Left ventricle myocardium inferior (tissue), 1 donor: ENCODE results near the gene ZNF43. TPM values are rescaled to one million over a fixed set of nuclear protein-coding genes. Genes with fewer than 3 reads are reported as not detected.
"Not testable (repeated sequence)": the region's sequence is repeated elsewhere in the genome, so short reads cannot be mapped to it uniquely, and the experiment has no call there.

Source experiments
- DNase-seq: peaks from one replicate; pipeline ENCODE4 v3.0.0-alpha.2; 2020
- H3K27ac ChIP-seq: fragments of 200-600 bp; replicated peaks from 2 replicates; pipeline ENCODE4 v1.8.0; 2021
- H3K27me3 ChIP-seq: fragments of 200-600 bp; 2 replicates; pipeline ENCODE4 v1.8.0; 2021; ENCODE audit warnings: low read depth
- H3K36me3 ChIP-seq: fragments of 200-600 bp; 2 replicates; pipeline ENCODE4 v1.8.0; 2021
- H3K4me1 ChIP-seq: fragments of 200-600 bp; 2 replicates; pipeline ENCODE4 v1.8.0; 2021
- H3K4me3 ChIP-seq: fragments of 200-600 bp; 2 replicates; pipeline ENCODE4 v1.8.0; 2021; ENCODE audit warnings: mild to moderate bottlenecking, moderate library complexity
- H3K9me3 ChIP-seq: fragments of 200-600 bp; replicated peaks from 2 replicates; pipeline ENCODE4 v1.8.0; 2021
- intact Hi-C: fragments of 100-400 bp; cut with micrococcal nuclease; formaldehyde crosslinking; loops from one replicate; pipeline ENCODE4 v1.11.0; 2022
- long read RNA-seq: library from polyadenylated mRNA; unstranded; transcript quantifications from one replicate; pipeline ENCODE4 v2.0.0, GENCODE V29; 2021
- total RNA-seq: library from RNA; stranded (reverse); fragmentation: NEBNext Ultra II Directional; extraction: Animal tissue kit (Norgen Biotek cat#: 25700); gene quantifications from one replicate; pipeline ENCODE4 v1.2.1, GENCODE V29; 2021
- TF ChIP-seq, protein P1 (sequence below): fragments of 200-600 bp; IDR thresholded peaks from 2 replicates; pipeline ENCODE4 v1.8.0; 2021; ENCODE audit warnings: antibody characterized with exemption, mild to moderate bottlenecking, borderline replicate concordance
- donor health status: DM: no; HTN: yes; CAD: no; lungs with severe emphysema.

ZNF43 gene
- total RNA-seq, result 5.1 TPM
- long read RNA-seq, full-length matches to known transcripts, result 10 of 10 reads
- long read RNA-seq, partial matches to known transcripts, result 0 of 10 reads
- long read RNA-seq, other reads (novel, unspliced or antisense), result 0 of 10 reads

DNA sequence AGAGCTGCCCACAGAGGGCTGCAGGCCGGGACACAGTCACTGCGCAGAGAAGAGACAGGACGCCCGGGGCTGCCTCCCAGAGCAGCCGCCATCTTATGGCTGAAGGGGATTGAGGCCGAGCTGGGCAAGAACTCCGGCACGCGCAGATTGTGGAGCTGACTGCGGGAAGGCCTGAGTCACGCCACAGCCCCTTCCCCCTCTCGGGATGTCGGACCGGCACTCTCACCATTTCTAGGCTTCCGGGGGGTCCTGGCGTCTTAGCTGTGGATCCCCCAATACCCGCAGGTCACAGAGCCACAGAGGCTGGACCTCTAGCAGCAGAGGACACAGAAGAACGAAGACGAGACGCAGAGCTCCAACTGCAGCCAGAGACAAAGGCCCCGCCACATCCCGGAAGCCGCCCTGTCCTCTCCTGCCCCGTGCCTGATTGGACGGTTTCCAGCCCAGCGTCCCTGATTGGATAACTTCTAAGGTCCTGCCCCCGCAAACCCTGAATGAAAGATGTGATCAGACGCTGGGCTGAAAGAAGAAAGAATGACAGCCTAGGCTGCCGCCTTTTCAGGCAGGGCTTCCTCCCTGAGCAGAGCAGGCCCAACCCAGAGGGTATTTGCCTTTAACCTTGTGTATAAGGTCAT is at the start of gene ZNF43:
Gene ZNF43, minus strand, starts transcription at position 373 of the 635 bp plus-strand sequence. Its CDS starts 144 bp downstream, at position 229.
- DNase-seq, result peak; percentile 98
- intact Hi-C loops, result no loop called here
- Histone ChIP-seq H3K27me3 (no peaks in the 10 kb centered on the region), H3K4me1 (peaks cover 17% of the 10 kb centered on the region), H3K4me3 (peak within 1 kb of the TSS; percentile 78), H3K27ac (peak within 1 kb of the TSS; percentile 93), H3K9me3 (peaks cover 18% of the 10 kb centered on the region), H3K36me3 (peaks cover 11% of the 10 kb centered on the region)
- TF ChIP-seq, protein P1, sequence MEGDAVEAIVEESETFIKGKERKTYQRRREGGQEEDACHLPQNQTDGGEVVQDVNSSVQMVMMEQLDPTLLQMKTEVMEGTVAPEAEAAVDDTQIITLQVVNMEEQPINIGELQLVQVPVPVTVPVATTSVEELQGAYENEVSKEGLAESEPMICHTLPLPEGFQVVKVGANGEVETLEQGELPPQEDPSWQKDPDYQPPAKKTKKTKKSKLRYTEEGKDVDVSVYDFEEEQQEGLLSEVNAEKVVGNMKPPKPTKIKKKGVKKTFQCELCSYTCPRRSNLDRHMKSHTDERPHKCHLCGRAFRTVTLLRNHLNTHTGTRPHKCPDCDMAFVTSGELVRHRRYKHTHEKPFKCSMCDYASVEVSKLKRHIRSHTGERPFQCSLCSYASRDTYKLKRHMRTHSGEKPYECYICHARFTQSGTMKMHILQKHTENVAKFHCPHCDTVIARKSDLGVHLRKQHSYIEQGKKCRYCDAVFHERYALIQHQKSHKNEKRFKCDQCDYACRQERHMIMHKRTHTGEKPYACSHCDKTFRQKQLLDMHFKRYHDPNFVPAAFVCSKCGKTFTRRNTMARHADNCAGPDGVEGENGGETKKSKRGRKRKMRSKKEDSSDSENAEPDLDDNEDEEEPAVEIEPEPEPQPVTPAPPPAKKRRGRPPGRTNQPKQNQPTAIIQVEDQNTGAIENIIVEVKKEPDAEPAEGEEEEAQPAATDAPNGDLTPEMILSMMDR, result no peak

DNA sequence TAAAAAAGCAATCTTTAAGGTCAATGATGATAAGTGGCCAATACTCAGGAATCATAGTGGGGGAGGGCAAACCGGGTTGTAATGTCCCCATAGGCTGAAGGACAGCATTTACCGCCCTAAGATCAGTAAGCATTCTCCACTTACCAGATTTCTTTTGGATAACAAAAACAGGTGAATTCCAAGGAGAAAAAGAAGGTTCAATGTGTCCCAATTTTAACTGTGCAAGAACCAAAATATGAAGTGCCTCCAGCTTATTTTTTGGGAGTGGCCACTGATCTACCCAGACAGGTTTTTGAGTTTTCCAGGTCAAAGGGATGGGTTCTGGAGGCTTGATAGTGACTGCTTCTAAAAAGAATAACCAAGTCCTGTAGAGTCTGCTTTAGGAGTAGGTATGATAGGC is 49.5 kb upstream of the ZNF43 start:
- H3K4me1 ChIP-seq, H3K36me3 ChIP-seq, H3K9me3 ChIP-seq, H3K27ac ChIP-seq, DNase-seq, H3K27me3 ChIP-seq, intact Hi-C loops, H3K4me3 ChIP-seq: not testable (repeated sequence)

DNA sequence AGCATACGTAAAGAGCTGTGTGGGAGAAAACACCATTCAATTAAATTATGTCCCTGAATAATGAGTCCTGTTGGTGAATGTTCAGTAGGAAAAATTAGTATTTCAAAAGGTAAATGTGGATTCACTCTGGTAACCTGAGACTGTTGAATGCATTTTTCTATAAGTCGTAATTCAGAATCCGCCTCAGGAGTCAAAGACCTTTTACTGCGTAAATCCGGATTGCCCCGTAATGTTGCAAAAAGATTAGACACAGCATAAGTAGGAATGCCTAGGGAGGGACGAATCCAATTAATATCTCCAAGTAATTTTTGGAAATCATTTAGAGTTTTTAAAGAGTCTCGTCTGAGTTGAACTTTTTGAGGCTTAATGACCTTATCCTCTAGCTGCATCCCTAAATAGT is 48.8 kb upstream of the ZNF43 start:
- H3K4me1 ChIP-seq, DNase-seq: not testable (repeated sequence)

GRCh38 chr19:21883516-21883915 is 47.5 kb upstream of the ZNF43 start:
- no peak overlapping the region for H3K4me3 ChIP-seq
- TF ChIP-seq, protein P1, result no peak
- no peaks in the 10 kb centered on the region for H3K4me1 ChIP-seq

More for the DNA sequence above, 48.8 kb upstream of the ZNF43 start:
- H3K4me3 ChIP-seq, H3K27me3 ChIP-seq, H3K9me3 ChIP-seq, H3K27ac ChIP-seq, H3K36me3 ChIP-seq, intact Hi-C loops: not testable (repeated sequence)

GRCh38 chr19:21880761-21881160 is 44.8 kb upstream of the ZNF43 start:
- H3K27ac ChIP-seq, H3K36me3 ChIP-seq, intact Hi-C loops, H3K9me3 ChIP-seq, DNase-seq, H3K4me3 ChIP-seq, H3K27me3 ChIP-seq, H3K4me1 ChIP-seq: not testable (repeated sequence)
- TF ChIP-seq, protein P1, result peak; percentile 41

More at GRCh38 chr19:21883516-21883915, 47.5 kb upstream of the ZNF43 start:
- Histone ChIP-seq H3K9me3 (no peaks in the 10 kb centered on the region), H3K36me3 (no peaks in the 10 kb centered on the region), H3K27me3 (peaks cover 4% of the 10 kb centered on the region), H3K27ac (no peak overlapping the region)
- intact Hi-C loops, result no loop called here
- DNase-seq, result no peak

GRCh38 chr19:21878646-21879045 is 42.7 kb upstream of the ZNF43 start:
- intact Hi-C loops, result no loop called here
- Histone ChIP-seq H3K27me3 (no peaks in the 10 kb centered on the region), H3K4me3 (no peak overlapping the region), H3K36me3 (no peaks in the 10 kb centered on the region), H3K9me3 (no peaks in the 10 kb centered on the region), H3K27ac (no peak overlapping the region), H3K4me1 (no peaks in the 10 kb centered on the region)
- no peak for DNase-seq
- TF ChIP-seq, protein P1, result no peak
